Inferior parietal cortex (tissue), 1 donor: Measurements from ENCODE around the gene ARMC12.
"Not testable (repeated sequence)": the region's sequence is repeated elsewhere in the genome, so short reads cannot be mapped to it uniquely, and the experiment has no call there.

Experiments used
- DNase-seq: peaks from one replicate; pipeline ENCODE4 v3.0.0-alpha.2; 2016; ENCODE audit errors: extremely low spot score

Gene ARMC12

DNA sequence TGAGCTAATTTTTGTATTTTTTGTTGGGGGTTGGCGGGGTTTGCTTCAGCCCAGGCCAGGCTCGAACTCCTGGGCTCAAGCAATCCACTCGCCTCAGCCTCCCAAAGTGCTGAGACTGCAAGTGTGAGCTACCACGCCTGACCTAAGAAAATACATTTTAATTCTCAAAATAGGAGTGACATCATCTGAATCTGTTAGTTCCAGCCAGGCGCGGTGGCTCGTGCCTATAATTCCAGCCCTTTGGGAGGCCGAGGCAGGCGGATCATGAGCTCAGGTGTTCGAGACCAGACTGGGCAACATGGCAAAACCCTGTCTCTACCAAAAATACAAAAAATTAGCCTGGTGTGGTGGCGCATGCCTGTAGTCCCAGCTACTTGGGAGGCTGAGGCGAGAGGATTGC lies 2.5 kb upstream of the ARMC12 start:
- not testable (repeated sequence) for DNase-seq

GRCh38 chr6:35735452-35735851 lies 1.4 kb upstream of the ARMC12 start:
- no peak for DNase-seq

GRCh38 chr6:35736253-35736894 lies 458 bp upstream of the ARMC12 start:
- peak; percentile 91 for DNase-seq

- DNase-seq: peak; percentile 90
These were observed 780 bp downstream of the ARMC12 start for GRCh38 chr6:35737413-35738211.

- DNase-seq: no peak
These were observed 3.1 kb downstream of the ARMC12 start for GRCh38 chr6:35739645-35740524.

DNA sequence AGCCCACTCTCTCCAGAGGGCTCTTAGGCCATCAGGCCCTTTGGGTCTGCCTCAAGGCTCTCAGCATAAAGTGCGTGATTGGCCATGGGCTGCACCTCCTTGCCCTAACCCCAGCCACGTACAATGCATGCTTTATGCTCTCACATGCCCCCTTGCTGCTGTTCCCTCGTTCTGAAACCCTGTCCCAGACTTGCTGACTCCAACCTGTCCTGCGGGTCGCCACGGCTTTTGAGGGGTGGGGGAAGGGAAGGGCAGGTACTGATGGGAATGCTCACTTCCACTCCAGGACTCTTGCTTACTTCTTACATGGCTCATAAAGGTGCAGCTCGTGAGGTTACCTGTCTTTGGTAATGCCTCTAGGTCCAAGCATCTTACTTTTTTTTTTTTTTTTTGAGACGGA lies 6.0 kb downstream of the ARMC12 start:
- no peak for DNase-seq

DNA sequence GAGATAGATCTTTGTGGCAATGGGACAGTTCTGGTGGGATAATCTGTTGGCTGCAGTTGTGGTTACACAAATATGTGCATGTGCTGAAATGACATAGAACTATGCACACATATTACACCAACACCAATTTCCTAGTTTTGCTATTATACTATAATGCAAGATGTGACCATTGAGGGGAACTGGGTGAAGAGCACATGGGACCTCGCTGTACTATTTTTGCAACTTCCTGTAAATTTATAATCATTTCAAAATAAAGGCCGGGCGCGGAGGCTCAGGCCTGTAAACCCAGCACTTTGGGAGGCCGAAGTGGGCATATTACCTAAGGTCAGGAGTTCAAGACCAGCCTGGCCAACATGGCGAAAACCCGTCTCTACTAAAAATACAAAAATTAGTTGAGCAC lies 8.7 kb downstream of the ARMC12 start:
- DNase-seq: no peak

- DNase-seq: no peak
These were observed 9.7 kb downstream of the ARMC12 start for GRCh38 chr6:35746516-35746915.

DNA sequence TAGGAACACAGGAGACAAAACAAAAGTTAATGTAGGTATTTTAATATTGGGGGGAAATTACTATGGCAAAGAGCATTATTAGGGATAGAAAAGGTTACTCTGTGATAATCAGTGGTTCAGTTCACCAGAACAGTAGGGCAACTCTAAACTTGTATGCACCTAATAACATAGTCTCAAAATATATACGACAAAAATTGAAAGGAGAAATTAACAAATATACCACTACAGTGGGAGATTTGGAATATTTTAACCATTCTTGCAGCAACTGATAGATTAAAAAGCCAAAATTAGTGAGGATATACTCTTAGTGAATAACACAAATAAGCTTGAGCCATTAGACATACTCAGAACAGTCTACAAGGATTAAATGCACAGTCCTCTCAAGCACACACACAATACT lies 11.0 kb downstream of the ARMC12 start:
- DNase-seq: no peak

DNA sequence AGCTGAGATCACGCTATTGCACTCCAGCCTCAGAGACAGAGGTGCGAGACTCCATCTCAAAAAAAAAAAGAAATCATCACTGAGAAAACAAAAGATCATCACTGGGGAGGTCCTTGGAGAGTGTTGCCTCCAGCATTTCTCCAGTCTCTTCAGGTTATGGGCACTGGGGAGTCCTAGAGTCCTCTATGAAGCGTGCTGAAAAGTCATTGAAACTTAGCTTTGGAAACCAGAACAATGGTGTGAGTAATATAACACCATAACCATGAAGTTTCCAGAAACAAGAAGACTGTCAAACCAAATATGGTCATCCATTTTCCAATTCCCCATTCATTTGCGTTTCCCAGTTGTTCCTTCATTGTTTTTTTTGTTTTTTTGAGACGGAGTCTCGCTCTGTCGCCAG lies 13.7 kb downstream of the ARMC12 start:
- DNase-seq: no peak

- DNase-seq: no peak
These were observed 14.8 kb downstream of the ARMC12 start for GRCh38 chr6:35751594-35751993.

DNA sequence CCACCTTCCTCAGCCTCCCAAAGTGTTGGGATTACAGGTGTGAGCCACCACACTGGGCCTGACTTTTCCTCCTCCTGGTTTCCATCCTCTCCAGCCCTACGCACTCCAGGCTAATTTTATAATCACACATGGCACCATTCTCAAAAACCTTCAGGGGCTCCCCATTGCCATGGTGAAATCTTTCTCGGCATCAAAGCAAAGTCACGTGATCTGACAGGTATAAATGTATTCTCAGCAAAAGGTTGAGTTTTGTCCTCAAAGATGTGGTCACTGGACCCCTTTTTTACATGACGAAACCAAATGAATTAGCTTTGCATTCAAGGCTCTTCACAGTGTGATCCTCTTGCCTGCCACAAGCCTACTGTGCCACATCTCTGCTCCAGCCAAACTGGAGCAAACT lies 15.5 kb downstream of the ARMC12 start:
- DNase-seq: no peak

- DNase-seq: no peak
These were observed 17.8 kb downstream of the ARMC12 start for GRCh38 chr6:35754452-35755277.

GRCh38 chr6:35755278-35755924 lies 18.6 kb downstream of the ARMC12 start:
- DNase-seq: no peak

DNA sequence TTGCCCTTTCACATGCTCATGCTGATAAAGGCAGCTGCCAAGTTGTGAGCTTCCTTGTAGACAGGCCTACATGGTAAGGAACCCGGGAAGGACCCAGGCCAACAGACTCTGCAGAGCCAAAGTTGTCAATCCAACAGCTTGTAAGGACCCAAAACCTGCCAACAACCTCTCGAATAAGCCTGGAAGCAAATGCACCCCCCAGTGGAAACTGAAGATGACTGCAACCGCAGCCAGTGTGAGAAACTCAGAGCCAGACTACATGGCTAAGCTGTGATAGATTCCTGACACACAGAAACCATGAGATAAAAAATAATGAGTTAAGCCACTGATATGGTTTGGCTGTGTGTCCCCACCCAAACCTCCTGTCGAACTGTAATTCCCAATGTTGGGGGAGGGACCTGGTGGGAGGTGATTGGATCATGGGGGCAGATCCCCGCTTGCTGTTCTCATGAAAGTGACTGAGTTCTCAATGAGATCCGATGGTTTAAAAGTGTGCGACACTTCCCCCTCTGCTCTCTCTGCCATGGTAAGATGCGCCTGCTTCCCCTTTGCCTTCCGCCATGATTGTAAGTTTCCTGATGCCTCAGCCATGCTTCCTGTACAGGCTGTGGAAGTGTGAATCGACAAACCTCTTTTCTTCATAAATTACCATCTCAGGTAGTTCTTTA lies 20.8 kb downstream of the ARMC12 start:
- DNase-seq: no peak

- no peak for DNase-seq
These were observed 22.6 kb downstream of the ARMC12 start for GRCh38 chr6:35759426-35759825.

DNA sequence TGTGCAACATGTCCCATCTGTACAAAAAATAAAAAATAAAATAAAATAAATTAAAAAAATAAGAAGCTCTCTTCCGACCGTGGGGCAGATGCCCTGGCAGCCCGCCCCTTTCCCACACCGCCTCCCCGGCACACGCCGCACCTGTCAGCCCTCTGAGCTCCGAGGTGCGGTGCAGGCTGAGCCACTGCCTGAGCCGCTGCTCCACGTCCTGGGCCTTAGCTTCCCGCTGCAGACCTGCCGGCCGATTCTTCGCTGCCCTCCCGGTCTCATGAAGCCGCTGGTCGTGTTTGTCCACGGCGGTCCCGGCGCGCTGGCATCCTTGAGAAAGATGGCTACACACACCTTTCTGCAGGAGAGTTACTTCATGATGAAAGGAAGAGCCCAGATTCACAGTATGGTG lies 28.9 kb downstream of the ARMC12 start:
- no peak for DNase-seq

- DNase-seq: no peak
These were observed 32.4 kb downstream of the ARMC12 start for GRCh38 chr6:35769211-35769610.

DNA sequence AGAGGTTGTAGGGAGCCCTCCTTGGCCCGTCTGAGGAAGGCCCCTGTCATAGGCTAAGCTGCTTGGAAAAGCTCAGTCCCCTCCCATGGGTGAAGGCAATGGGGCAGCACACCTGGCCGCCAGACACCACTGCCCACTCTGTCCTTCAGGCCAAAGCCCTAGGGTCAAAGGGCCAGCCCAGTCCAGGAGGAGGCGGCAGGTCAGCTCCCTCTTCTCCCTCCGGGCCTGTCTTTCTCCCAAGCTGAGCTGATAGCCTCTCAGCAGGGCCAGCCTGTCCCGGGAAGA lies 34.5 kb downstream of the ARMC12 start:
- DNase-seq: no peak

DNA sequence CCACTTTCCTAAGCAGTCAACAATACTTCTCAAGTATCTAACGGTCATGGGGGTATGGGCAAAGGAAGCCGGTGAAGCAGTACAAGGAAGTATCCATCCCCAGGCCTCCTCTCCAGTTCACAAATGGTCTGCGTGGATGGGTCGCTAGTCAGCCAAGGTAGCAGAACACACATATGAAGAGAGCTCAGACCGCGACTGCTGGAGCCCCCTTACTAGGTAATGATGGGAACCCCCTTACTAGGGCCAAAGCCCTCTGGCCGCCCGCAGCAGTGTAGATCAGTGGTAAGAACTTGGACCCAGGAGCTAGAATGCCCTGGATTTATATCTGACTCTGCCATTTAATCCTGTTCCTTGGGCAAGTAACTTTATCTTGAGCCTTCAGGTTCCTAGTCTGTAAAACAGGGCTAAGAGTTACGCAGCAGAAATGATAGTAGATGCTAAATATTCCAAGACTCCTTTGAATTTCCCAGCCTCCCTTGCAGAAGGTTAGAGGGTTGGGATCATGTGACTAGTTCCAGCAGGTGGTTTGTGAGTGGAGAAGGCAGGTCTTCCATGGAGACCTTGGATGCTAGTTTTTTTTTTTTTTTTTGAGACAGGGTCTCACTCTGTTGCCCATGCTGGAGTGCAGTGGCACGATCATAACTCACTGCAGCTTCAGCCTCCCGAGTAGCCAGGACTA lies 37.4 kb downstream of the ARMC12 start:
- DNase-seq: no peak
